GM12865 (cell line): ENCODE measurements around the gene SRP14.

Experiments used
- DNase-seq: peaks from one replicate; pipeline ENCODE4 v3.0.0; 2010; ENCODE audit warnings: low read depth
- H3K4me3 ChIP-seq: 2 replicates; pipeline ENCODE4 v1.5.1; 2011; ENCODE audit warnings: mild to moderate bottlenecking, low read depth, low read length, control low read depth
- TF ChIP-seq, protein P1 (sequence below): IDR thresholded peaks from 2 replicates; pipeline ENCODE4 v1.5.1; 2011; ENCODE audit warnings: low read length, control low read depth, low read depth, inconsistent platforms; ENCODE audit not compliant: insufficient read depth; ENCODE audit errors: missing control alignments

SRP14 gene

DNA sequence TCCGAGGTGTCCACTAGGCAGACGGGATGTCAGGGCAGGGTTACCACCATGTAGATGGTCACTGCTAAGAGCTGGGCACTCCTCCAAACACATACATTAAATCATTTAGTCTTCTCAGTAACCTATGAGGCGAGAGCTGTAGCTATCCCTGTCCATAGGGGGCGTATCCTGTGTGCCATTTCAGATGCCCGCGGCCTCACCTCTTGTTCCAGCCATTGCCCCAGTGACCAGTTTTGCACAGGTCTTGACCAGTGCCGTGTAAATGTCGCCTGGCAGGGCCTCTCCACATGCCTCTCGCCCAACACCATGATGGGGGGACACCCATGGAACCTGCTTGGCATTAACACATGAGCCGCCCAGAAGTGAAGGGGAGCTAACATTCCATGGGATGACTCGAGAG lies 20.8 kb upstream of the SRP14 start:
- H3K4me3 ChIP-seq: no peak overlapping the region
- TF ChIP-seq, protein P1, sequence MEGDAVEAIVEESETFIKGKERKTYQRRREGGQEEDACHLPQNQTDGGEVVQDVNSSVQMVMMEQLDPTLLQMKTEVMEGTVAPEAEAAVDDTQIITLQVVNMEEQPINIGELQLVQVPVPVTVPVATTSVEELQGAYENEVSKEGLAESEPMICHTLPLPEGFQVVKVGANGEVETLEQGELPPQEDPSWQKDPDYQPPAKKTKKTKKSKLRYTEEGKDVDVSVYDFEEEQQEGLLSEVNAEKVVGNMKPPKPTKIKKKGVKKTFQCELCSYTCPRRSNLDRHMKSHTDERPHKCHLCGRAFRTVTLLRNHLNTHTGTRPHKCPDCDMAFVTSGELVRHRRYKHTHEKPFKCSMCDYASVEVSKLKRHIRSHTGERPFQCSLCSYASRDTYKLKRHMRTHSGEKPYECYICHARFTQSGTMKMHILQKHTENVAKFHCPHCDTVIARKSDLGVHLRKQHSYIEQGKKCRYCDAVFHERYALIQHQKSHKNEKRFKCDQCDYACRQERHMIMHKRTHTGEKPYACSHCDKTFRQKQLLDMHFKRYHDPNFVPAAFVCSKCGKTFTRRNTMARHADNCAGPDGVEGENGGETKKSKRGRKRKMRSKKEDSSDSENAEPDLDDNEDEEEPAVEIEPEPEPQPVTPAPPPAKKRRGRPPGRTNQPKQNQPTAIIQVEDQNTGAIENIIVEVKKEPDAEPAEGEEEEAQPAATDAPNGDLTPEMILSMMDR: no peak
- DNase-seq: no peak

DNA sequence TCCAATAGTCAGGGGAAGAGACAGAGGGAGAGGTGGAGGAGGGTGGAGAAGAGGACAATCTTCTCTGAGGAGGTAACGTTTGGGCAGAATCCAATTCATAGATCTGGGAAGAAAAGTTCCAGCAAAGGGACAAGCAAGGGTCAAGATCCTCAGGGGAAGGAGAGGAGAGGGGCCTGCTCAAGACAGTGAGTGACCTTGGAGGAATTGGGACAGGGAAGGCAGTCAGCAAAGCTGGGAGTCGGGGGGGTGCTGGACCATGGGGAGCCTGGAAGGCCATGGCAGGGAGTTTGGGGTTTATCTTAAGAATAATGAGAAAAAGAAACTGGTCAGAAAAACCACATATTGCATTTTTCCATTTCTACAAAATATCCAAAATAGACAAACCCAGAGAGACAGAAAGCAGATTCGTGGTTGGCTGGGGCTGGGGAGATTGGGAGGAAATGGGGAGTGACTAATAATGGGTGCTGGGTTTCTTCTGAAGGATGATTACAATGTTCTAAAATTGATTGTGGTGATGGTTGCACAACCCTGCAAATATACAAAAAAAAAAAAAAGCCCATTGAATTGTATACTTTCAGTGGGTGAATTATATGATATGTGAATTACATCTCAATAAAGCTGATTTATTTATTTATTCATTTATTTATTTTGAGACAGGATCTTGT lies 19.6 kb upstream of the SRP14 start:
- peak; percentile 65 for DNase-seq
- TF ChIP-seq, protein P1: no peak
- H3K4me3 ChIP-seq: no peak overlapping the region

DNA sequence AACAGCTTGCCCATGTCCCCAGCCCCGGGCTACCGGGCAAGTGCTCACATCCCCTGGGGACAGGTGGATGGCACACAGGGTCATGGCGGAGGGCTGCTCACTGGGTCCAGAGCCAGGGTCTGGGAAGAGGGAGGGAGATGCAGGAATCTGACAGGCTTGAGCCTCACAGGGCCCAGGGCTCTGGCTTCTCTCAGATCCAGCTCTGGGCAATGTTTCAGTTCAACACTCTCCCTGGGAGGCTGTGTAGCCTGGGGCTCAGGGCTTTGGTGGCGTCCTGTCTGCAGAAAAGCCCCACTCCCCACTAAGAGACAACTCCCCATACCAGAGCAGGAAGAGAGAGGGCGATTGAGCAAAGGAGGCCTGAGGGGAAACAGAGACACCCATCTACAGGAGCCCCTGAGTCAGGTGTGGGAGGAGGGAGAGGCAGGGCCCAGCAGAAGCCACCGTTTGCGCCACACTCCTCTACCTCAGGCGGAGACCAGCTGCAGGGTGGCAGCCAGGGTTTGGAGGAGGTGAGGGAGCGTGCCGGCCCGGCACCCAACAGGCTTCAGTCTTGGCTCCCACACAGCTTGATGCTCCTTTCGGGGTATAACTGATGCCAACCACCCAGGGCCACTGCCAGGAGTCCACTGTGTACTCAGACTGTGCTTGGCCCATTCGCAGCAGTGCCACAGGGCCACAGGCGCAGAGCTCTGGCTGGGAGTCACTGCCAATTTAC lies 16.8 kb upstream of the SRP14 start:
- DNase-seq: no peak
- peak overlapping the region; percentile 56 for H3K4me3 ChIP-seq

DNA sequence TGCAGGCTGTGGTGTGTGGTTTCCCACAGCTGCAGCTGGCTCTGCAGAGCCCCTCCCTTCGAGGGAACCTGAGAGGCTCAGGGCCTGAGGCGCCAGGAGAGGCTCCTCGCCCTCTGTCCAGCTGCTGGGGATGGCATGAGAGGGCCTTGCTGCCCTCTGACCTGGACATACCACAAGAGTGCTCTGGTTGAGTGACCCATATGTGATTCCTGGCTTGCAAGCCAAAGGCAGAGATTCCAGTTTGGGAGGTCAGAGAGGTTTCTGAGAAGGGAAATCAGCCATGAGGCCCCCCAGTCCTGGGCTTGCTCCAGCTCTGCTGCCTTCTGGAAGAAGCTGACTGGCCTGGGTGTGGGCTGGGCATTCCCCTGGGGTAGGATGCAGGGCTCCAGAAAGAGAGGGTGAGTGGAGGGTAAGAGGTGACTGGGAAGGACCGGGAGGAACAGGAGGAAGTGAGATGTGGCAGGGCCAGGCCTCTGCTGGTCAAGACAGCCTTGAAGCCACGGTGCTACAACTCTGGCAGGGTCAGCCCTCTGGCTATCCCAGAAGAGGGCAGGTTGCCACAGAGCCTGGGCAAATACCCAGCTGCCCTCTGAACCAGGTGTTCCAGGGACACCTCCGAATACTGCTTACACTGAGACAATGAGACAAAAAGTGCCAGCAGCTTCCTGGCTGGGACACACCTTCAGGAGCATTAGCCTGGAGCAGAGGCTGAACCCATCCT lies 16.0 kb upstream of the SRP14 start:
- peak; percentile 87 for DNase-seq
- TF ChIP-seq, protein P1: no peak

More for the DNA sequence above, 16.8 kb upstream of the SRP14 start:
- TF ChIP-seq, protein P1: no peak

DNA sequence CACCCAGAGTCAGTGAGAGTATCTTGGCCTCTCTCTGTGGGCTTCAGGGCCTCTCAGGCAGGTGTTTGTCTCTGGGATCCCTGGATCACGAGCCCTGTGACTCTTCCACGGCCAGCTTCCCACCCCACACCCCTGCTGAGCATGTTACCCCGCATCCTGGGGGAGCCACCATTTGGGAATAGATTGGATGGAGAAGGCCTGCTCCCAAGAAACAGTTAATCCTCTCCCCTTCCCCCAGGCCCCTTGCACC lies 15.5 kb upstream of the SRP14 start:
- TF ChIP-seq, protein P1: no peak
- peak overlapping the region; percentile 56 for H3K4me3 ChIP-seq
- peak; percentile 67 for DNase-seq

More for the DNA sequence above, 16.0 kb upstream of the SRP14 start:
- peak overlapping the region; percentile 56 for H3K4me3 ChIP-seq

DNA sequence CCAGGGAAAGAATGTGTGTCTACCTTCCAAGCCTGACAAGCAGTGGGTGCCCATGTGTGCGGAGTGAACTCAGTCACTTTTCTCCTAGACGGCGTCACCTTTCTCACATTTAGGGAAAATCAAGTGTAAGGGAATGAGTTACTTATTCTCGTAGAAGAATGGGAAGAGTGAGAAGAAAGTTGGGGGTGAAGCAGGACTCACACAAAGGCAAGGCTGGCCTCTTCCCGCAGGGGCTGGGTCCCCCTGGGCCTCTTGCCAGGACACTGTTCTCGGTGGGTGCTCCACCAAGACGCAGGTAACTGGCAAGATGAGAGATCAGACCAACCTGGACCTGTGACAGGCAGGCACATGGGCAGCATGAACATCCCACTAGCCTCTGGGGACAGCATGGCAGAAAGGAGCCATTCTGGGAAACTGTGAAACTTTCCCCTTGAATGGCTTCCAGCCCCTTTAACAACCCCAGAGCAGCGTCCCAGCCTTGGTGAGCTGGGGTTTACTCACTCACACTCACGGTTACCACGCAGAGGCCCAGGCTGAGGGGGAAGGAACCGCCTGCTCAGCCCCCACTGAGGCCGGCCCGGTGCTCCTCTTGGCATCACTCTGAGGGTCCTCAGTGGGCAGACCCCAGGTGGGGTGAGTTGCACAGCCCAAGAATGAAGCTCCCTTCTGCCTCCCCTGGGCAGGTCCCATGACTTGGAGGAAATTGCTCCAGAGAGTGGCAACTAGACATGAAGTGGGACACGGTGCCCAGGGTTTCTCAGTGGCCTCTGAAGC lies 15.0 kb upstream of the SRP14 start:
- peak; percentile 54 for DNase-seq
- H3K4me3 ChIP-seq: peak overlapping the region; percentile 56
- TF ChIP-seq, protein P1: no peak
